Stimulated activated CD8-positive, alpha-beta memory T cell treated with anti-CD3 and anti-CD28 coated beads, Interleukin-15, amount 100 ng/mL, for 24 hours (primary cell): ENCODE results near the gene KIF1A.

Experiments used
- DNase-seq: peaks from one replicate; pipeline ENCODE4 v3.0.0-alpha.2; 2020; ENCODE audit warnings: low read depth

KIF1A gene

GRCh38 chr2:240819126-240819857 is 727 bp downstream of the KIF1A start:
- DNase-seq, result no peak

GRCh38 chr2:240818293-240819125 is 1.5 kb downstream of the KIF1A start:
- DNase-seq, result no peak

- DNase-seq, result no peak
These were observed 2.3 kb downstream of the KIF1A start for GRCh38 chr2:240817496-240818292.

DNA sequence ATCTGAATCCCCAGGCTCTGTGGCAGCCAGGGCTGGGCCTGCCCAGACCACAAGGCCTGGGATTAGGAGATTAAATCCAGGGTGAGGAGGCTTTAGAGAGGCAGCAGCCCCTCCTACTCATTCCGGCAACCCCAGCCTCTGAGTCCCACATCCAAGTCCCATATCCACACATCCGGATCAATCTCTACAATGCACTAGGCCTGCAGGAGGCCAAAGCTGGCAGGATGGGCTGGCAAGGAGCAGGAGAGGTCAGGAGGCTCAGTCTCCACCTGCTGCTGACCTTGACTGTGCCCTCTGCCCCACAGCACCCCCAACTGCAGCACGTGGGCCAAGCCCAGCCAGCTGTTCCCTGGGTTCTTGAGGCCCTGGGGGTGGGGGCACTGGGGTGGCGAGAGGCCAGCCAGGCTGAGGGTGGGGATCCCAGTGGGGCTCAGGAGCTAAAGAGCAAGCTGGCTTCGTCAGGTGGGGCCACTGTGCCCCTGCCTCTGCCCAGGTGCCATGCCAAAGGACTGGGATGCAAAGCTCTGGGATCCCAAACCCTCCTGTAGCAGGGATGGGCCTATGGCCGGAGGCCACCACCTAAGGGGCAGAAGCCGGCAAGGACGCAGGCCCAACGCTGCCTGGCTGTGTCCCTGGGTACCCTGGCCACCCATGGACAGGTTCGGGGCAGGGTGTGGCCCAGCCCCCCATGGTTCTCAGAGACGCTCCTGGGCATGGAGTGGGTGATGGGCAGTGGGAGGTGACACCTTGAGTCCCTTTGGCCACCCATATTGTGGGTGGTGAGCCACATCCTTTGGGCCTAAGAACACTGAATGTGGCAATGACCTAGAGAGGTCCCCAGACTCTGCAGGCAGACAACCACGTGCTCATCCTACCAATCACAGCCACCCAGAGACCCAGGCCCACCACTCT is 3.2 kb downstream of the KIF1A start:
- DNase-seq, result no peak

- no peak for DNase-seq
These were observed 4.0 kb downstream of the KIF1A start for GRCh38 chr2:240815761-240816583.

GRCh38 chr2:240814946-240815760 is 4.9 kb downstream of the KIF1A start:
- no peak for DNase-seq

DNA sequence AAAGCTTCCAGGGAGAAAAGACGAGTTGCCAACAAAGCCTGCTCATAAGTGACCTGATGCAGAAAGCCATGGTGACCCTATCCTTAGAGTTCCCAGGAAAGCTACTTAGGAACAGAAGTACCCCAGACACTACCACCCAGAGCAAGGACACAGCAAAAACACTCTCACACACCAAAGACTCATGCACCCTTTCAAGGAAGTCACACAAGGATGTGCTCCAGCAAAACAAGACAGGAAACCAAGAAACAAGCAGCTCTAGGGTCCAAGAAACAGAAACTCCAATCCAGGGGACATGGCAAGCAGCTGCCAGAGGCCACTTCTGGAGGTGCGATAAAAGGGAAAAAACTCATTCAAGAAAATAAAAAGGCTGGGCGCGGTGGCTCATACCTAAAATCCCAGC is 5.7 kb downstream of the KIF1A start:
- no peak for DNase-seq

- no peak for DNase-seq
These were observed 6.6 kb downstream of the KIF1A start for GRCh38 chr2:240813231-240813921.

- no peak for DNase-seq
These were observed 7.3 kb downstream of the KIF1A start for GRCh38 chr2:240812721-240813120.

DNA sequence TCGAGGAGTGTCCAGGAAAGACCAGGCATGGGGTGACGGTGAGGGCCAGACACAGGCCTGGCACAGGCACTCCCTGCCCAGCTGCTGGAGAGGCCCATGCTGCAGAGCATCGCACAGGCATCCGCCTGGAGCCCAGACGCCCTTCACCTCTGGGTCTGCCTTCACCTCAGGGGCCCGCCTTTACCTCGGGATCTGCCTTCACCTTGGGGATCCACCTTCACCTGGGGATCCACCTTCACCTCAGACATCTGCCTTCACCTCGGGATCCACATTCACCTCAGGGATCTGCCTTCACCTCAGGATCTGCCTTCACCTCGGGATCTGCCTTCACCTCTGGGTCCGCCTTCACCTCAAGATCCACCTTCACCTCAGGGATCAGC is 7.7 kb downstream of the KIF1A start:
- DNase-seq, result no peak

- no peak for DNase-seq
These were observed 8.4 kb downstream of the KIF1A start for GRCh38 chr2:240811346-240812300.

DNA sequence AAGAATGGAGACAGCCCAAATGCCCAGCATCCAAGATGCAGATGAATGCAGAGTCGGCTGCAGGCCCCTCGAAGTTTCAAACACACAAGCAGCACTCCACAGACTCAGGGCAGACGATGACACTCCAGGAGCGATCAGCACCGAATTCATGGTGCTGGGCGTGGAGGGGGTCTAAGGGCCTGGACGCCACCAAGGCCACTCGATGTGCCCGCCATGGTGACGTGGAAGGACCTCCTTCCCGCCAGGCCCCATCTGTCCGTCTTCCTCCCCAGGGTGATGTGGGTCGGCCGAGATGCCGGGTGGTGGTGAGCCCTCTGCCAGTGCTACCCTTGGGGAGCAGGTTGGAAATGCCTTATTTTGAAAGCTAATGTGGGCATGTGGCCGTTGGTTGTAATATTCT is 9.4 kb downstream of the KIF1A start:
- DNase-seq, result no peak

DNA sequence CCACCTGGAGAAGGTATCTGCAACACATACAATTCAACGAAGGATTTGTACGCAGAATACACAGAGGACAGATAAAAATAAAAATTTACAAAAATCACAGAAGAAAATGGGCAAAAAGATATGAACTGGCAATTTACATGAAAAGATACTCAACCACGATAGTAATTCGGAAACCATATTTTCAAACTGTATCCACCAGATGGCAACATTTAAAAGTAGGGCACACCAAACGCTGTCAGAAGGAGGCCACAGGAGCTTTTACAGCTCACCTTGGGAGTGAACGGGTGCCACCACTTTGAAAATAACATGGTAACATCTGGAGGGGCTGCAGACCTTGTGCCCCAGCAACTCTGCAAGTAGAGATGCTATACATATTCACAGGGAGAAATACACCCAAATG is 9.8 kb downstream of the KIF1A start:
- no peak for DNase-seq

GRCh38 chr2:240809276-240809675 is 10.7 kb downstream of the KIF1A start:
- DNase-seq, result no peak

DNA sequence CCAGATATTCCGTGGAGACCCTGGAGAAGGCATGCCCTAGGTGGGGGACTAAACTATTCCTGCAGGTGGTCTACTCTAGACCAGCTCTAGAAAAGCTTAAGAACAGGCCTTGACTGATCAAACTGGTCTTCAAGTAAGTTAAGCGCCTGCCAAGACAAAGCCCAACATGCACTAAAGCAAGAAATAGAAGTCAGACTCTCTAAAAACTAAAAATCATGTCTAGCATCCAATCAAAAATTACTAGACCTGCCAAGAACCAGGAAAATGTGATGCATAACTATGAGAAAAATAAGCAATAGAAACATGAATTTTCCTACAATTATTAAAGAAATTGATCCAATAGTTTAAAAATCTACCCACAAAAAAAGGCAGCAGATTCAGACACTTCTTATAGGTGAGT is 13.6 kb downstream of the KIF1A start:
- DNase-seq, result no peak

DNA sequence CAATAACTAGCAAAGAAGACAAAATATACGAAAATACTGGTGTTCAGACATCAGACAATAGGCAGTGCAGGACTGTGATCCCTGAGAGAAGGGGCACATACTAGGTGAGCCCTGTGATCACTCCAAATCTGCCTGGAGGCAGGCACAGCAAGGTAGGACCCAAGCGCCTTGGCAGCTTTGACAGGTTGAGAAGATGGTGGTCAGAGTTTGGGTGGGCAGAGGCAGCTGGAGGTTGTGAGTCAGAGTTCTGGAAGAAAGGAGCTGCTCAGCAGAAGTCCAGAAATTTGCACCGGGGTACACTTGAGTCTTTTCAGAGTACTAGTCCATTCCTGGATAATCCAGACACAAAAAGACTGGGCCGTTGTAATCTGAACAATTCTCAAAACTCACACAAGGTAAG is 14.0 kb downstream of the KIF1A start:
- DNase-seq, result no peak

DNA sequence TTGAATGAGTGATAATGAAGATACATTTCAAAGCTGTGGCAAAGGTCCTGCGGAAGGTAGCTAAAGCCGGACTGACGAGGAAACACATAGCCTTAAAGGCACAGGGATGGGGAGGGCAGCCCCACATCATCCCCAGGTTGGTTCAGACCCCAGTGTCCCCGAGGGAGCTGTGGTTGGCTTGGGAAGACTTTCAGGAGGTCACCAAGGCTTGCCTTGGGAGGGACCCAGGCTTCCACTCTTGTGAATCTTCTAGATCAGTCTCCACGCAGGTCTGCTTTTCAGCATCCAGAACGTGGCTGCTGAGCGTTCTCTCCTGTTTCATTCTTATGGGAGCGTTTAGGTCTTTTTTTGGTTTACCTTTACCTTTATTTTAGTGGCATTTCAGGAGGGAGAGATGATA is 16.8 kb downstream of the KIF1A start:
- DNase-seq, result no peak
